Mammary epithelial cell (primary cell): ENCODE measurements around the gene ERO1B.

Experiments used
- EZH2 ChIP-seq: IDR thresholded peaks from 2 replicates; pipeline ENCODE4 v1.6.1; 2012; ENCODE audit warnings: low read length, inconsistent platforms, borderline replicate concordance
- TF ChIP-seq, protein P1 (sequence below), 2 donors: IDR thresholded peaks in 1 of 2; conservative IDR thresholded peaks in 1 of 2; 2 replicates each; pipeline ENCODE4 v1.5.1; 2011 to 2012; ENCODE audit warnings: inconsistent platforms in 2 of 2, low read length in 2 of 2, mild to moderate bottlenecking in 2 of 2, control low read depth in 1 of 2, low read depth in 1 of 2; ENCODE audit not compliant: insufficient read depth in 1 of 2; ENCODE audit errors: extremely low read depth in 1 of 2

DNA sequence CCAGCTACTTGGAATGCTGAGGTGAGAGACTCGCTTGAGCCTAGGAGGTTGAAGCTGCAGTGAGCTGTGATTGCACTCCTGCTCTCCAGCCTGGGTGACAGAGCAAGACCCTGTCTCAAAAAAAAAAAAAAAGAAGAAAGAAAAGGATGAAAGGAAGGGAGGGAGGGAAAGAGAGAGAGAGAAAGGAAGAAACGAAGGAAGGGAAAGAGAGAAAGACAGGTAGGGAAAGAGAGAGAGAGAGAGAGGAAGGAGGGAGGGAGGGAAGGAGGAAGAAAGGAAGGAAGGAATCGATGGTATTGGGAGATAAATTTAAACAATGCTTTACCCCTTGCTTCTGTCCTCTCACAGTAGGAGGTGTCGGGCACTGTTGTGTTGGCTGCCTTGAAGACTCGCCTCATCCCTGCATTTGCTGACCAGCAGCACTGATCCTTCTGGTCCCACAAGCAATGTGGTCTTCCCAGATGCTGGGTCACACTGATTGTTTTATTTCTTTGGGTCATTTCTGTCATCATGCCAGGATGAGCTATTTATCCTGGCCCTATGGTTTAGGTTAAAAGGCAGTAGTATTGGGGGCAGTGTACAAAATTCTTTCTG, 108.5 kb downstream of the ERO1B start:
- TF ChIP-seq, protein P1, sequence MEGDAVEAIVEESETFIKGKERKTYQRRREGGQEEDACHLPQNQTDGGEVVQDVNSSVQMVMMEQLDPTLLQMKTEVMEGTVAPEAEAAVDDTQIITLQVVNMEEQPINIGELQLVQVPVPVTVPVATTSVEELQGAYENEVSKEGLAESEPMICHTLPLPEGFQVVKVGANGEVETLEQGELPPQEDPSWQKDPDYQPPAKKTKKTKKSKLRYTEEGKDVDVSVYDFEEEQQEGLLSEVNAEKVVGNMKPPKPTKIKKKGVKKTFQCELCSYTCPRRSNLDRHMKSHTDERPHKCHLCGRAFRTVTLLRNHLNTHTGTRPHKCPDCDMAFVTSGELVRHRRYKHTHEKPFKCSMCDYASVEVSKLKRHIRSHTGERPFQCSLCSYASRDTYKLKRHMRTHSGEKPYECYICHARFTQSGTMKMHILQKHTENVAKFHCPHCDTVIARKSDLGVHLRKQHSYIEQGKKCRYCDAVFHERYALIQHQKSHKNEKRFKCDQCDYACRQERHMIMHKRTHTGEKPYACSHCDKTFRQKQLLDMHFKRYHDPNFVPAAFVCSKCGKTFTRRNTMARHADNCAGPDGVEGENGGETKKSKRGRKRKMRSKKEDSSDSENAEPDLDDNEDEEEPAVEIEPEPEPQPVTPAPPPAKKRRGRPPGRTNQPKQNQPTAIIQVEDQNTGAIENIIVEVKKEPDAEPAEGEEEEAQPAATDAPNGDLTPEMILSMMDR (conservative IDR thresholded peaks at IDR 0.05 in 1 of 2, IDR thresholded peaks at IDR 0.05 in 1 of 2; ENCODE audit: extremely low read depth in 1 of 2, insufficient read depth in 1 of 2, low read depth in 1 of 2, low read length in 2 of 2): no peak
- no peak for TF ChIP-seq EZH2
